PFSK-1 (cell line): Measurements from ENCODE around the gene OR9G1.

Experiments
- FOXP2 ChIP-seq: optimal IDR thresholded peaks from 2 replicates; pipeline ENCODE3; 2011; ENCODE audit warnings: borderline replicate concordance, control low read depth, inconsistent platforms; ENCODE audit not compliant: insufficient read depth; ENCODE audit errors: extremely low read length, extremely low read depth
- POLR2AphosphoS5 ChIP-seq: IDR thresholded peaks from 2 replicates; pipeline ENCODE4 v1.6.1; 2012; ENCODE audit warnings: low read depth, mild to moderate bottlenecking, control low read depth, low read length, moderate library complexity
- REST ChIP-seq, 2 experiments: IDR thresholded peaks; 2 replicates each; pipeline versions ENCODE4 v1.6.1 to v1.8.0; 2011 to 2012; ENCODE audit warnings: low read depth in 2 of 2, low read length in 2 of 2, control low read depth in 1 of 2, inconsistent platforms in 1 of 2, mild to moderate bottlenecking in 1 of 2, moderate library complexity in 1 of 2; ENCODE audit not compliant: insufficient read depth in 1 of 2
- SIN3A ChIP-seq: IDR thresholded peaks from 2 replicates; pipeline ENCODE4 v1.6.1; 2012; ENCODE audit warnings: mild to moderate bottlenecking, low read length, moderate library complexity, borderline replicate concordance; ENCODE audit not compliant: insufficient read depth
- TAF1 ChIP-seq: IDR thresholded peaks from 2 replicates; pipeline ENCODE4 v1.6.1; 2012; ENCODE audit warnings: low read length, control low read depth, borderline replicate concordance; ENCODE audit not compliant: insufficient read depth

Gene OR9G1

GRCh38 chr11:56716379-56716854, 17.5 kb downstream of the OR9G1 start:
- TF ChIP-seq SIN3A (no peak), REST (IDR thresholded peaks at IDR 0.05; ENCODE audit: insufficient read depth in 1 of 2, low read depth in 2 of 2, low read length in 2 of 2) (no peak), TAF1 (no peak), POLR2AphosphoS5 (no peak), FOXP2 (no peak)

- TF ChIP-seq REST (IDR thresholded peaks at IDR 0.05; ENCODE audit: insufficient read depth in 1 of 2, low read depth in 2 of 2, low read length in 2 of 2): no peak
- no peak for TF ChIP-seq FOXP2
- no peak for TF ChIP-seq SIN3A
- no peak for TF ChIP-seq POLR2AphosphoS5
- TF ChIP-seq TAF1: no peak
Observed at GRCh38 chr11:56720513-56720912, 21.6 kb downstream of the OR9G1 start.

- TF ChIP-seq REST (IDR thresholded peaks at IDR 0.05; ENCODE audit: insufficient read depth in 1 of 2, low read depth in 2 of 2, low read length in 2 of 2) (no peak), FOXP2 (no peak), POLR2AphosphoS5 (no peak), SIN3A (no peak), TAF1 (no peak)
Observed at GRCh38 chr11:56740107-56740506, 41.2 kb downstream of the OR9G1 start.

GRCh38 chr11:56740886-56741285, 42.0 kb downstream of the OR9G1 start:
- TF ChIP-seq POLR2AphosphoS5 (no peak), TAF1 (no peak), SIN3A (no peak)

GRCh38 chr11:56748597-56748996, 49.7 kb downstream of the OR9G1 start, which contains the start of gene OR9G4:
OR9G4 (minus strand) TSS chr11:56748697; CDS start chr11:56743766, 4,931 bp downstream.
- no peak for TF ChIP-seq REST (IDR thresholded peaks at IDR 0.05; ENCODE audit: insufficient read depth in 1 of 2, low read depth in 2 of 2, low read length in 2 of 2)
- no peak for TF ChIP-seq FOXP2
- TF ChIP-seq TAF1: no peak
- TF ChIP-seq SIN3A: no peak
- TF ChIP-seq POLR2AphosphoS5: no peak
